IPS-NIHi7 (cell line): ENCODE data around the gene KRT32.
"Not testable (repeated sequence)": the region's sequence is repeated elsewhere in the genome, so short reads cannot be mapped to it uniquely, and the experiment has no call there.

Experiments used
- DNase-seq: peaks from one replicate; pipeline ENCODE4 v3.0.0; 2012; ENCODE audit warnings: mixed read lengths; ENCODE audit errors: extremely low spot score

Gene KRT32

GRCh38 chr17:41464682-41465081 is 2.5 kb downstream of the KRT32 start:
- DNase-seq = no peak

- DNase-seq = no peak
Measured at GRCh38 chr17:41464173-41464572, 3.0 kb downstream of the KRT32 start.

GRCh38 chr17:41463746-41464145 is 3.4 kb downstream of the KRT32 start:
- DNase-seq = no peak

GRCh38 chr17:41462705-41463104 is 4.5 kb downstream of the KRT32 start:
- DNase-seq = no peak

- no peak for DNase-seq
Measured at GRCh38 chr17:41457676-41458075, 9.5 kb downstream of the KRT32 start.

- peak; percentile 57 for DNase-seq
Measured at GRCh38 chr17:41456204-41456603, 11.0 kb downstream of the KRT32 start.

GRCh38 chr17:41455236-41455635 is 11.9 kb downstream of the KRT32 start:
- DNase-seq = no peak

GRCh38 chr17:41453066-41453465 is 14.1 kb downstream of the KRT32 start:
- DNase-seq = no peak

- no peak for DNase-seq
Measured at GRCh38 chr17:41452281-41452680, 14.9 kb downstream of the KRT32 start.

- no peak for DNase-seq
Measured at GRCh38 chr17:41451154-41451728, 15.9 kb downstream of the KRT32 start.

- DNase-seq = no peak
Measured at GRCh38 chr17:41449008-41449407, 18.2 kb downstream of the KRT32 start.

- DNase-seq = no peak
Measured at GRCh38 chr17:41448506-41448905, 18.7 kb downstream of the KRT32 start.

- DNase-seq = no peak
Measured at GRCh38 chr17:41446806-41447205, 20.4 kb downstream of the KRT32 start.

- no peak for DNase-seq
Measured at GRCh38 chr17:41444640-41445039, 22.5 kb downstream of the KRT32 start.

GRCh38 chr17:41444186-41444585 is 23.0 kb downstream of the KRT32 start:
- no peak for DNase-seq

GRCh38 chr17:41442739-41443138 is 24.4 kb downstream of the KRT32 start:
- DNase-seq = no peak

GRCh38 chr17:41440531-41441033 is 26.6 kb downstream of the KRT32 start, which contains the start of gene KRT38:
Gene KRT38 (minus strand): TSS chr17:41440983. CDS start chr17:41440921, 62 bp downstream.
- DNase-seq = no peak

GRCh38 chr17:41439375-41439774 is 27.8 kb downstream of the KRT32 start:
- DNase-seq = no peak

GRCh38 chr17:41437769-41438168 is 29.4 kb downstream of the KRT32 start:
- no peak for DNase-seq

GRCh38 chr17:41437254-41437653 is 29.9 kb downstream of the KRT32 start:
- DNase-seq = no peak

- no peak for DNase-seq
Measured at GRCh38 chr17:41434415-41434814, 32.8 kb downstream of the KRT32 start.

- DNase-seq = no peak
Measured at GRCh38 chr17:41434005-41434404, 33.2 kb downstream of the KRT32 start.

GRCh38 chr17:41433586-41433985 is 33.6 kb downstream of the KRT32 start:
- DNase-seq = no peak

GRCh38 chr17:41430376-41430775 is 36.8 kb downstream of the KRT32 start:
- DNase-seq = not testable (repeated sequence)
